CD4-positive, alpha-beta T cell treated with Interferon alpha-2 for 1 hour (primary cell): ENCODE results near the gene PPM1G.
"Not testable (repeated sequence)": the region's sequence is repeated elsewhere in the genome, so short reads cannot be mapped to it uniquely, and the experiment has no call there.

Source experiments
- DNase-seq, 2 donors: peaks; one replicate each; pipeline ENCODE4 v3.0.0-alpha.2; 2020 to 2022

The PPM1G gene

GRCh38 chr2:27372937-27373336 is 36.5 kb downstream of the PPM1G start:
- DNase-seq = no peak

- DNase-seq = peak; percentile 57 to 59
Observed at GRCh38 chr2:27370816-27371620, 38.4 kb downstream of the PPM1G start.

- DNase-seq = peak; percentile 99 to 100
Observed at GRCh38 chr2:27370026-27370815, 39.2 kb downstream of the PPM1G start, which contains the start of the genes EIF2B4 and SNX17. TSS of gene EIF2B4 (minus strand) at chr2:27370338. CDS start at chr2:27370314, 24 bp downstream. TSS of gene SNX17 (plus strand) at chr2:27370616. CDS start at chr2:27370744, 128 bp downstream.

- DNase-seq = no peak
Observed at GRCh38 chr2:27369471-27370025, 39.8 kb downstream of the PPM1G start.

- DNase-seq = no peak
Observed at GRCh38 chr2:27363933-27364332, 45.5 kb downstream of the PPM1G start.

- DNase-seq = no peak
Observed at GRCh38 chr2:27362678-27363420, 46.5 kb downstream of the PPM1G start.

- peak; percentile 92 to 93 for DNase-seq
Observed at GRCh38 chr2:27356382-27357181, 52.8 kb downstream of the PPM1G start, which contains the start of gene GTF3C2. TSS of gene GTF3C2 (minus strand) at chr2:27356764. CDS start at chr2:27343554, 13,210 bp downstream.

- DNase-seq = no peak
Observed at GRCh38 chr2:27356056-27356381, 53.4 kb downstream of the PPM1G start.

GRCh38 chr2:27354597-27354927 is 54.8 kb downstream of the PPM1G start:
- DNase-seq = no peak

GRCh38 chr2:27353762-27354596 is 55.4 kb downstream of the PPM1G start:
- no peak for DNase-seq

- DNase-seq = not testable (repeated sequence)
Observed at GRCh38 chr2:27353386-27353761, 56.0 kb downstream of the PPM1G start.

- DNase-seq = peak in 1 of 2 donors; percentile 26
Observed at GRCh38 chr2:27351802-27352598, 57.4 kb downstream of the PPM1G start.

- no peak for DNase-seq
Observed at GRCh38 chr2:27350106-27350693, 59.2 kb downstream of the PPM1G start.

GRCh38 chr2:27347641-27348040 is 61.8 kb downstream of the PPM1G start:
- no peak for DNase-seq

- DNase-seq = no peak
Observed at GRCh38 chr2:27336173-27336572, 73.2 kb downstream of the PPM1G start.

- DNase-seq = no peak
Observed at GRCh38 chr2:27335311-27335710, 74.1 kb downstream of the PPM1G start.
